Activated CD8-positive, alpha-beta memory T cell treated with anti-CD3 and anti-CD28 coated beads, Interleukin-2, amount 50 U/mL, for 48 hours (primary cell): ENCODE data around the gene EN2.

Experiments
- DNase-seq: peaks from one replicate; pipeline ENCODE4 v3.0.0-alpha.2; 2020

Gene EN2

GRCh38 chr7:155458111-155458877 lies at the start of gene EN2:
EN2 (plus strand) TSS chr7:155458129; CDS start chr7:155458378, 249 bp downstream.
- DNase-seq, result no peak

GRCh38 chr7:155408651-155409586 lies 49.0 kb upstream of the EN2 start:
- no peak for DNase-seq

GRCh38 chr7:155409980-155410379 lies 47.9 kb upstream of the EN2 start:
- DNase-seq, result no peak

- no peak for DNase-seq
These were observed 47.5 kb upstream of the EN2 start for GRCh38 chr7:155410431-155410830.

GRCh38 chr7:155411718-155412415 lies 46.1 kb upstream of the EN2 start:
- DNase-seq, result no peak

- peak; percentile 80 for DNase-seq
These were observed 45.3 kb upstream of the EN2 start for GRCh38 chr7:155412416-155413253.

- DNase-seq, result no peak
These were observed 43.1 kb upstream of the EN2 start for GRCh38 chr7:155414547-155415492.

- DNase-seq, result no peak
These were observed 41.1 kb upstream of the EN2 start for GRCh38 chr7:155416646-155417380.

GRCh38 chr7:155418304-155418703 lies 39.6 kb upstream of the EN2 start:
- DNase-seq, result no peak

GRCh38 chr7:155418941-155419755 lies 38.8 kb upstream of the EN2 start:
- no peak for DNase-seq

GRCh38 chr7:155420116-155420515 lies 37.8 kb upstream of the EN2 start:
- DNase-seq, result no peak

- no peak for DNase-seq
These were observed 35.8 kb upstream of the EN2 start for GRCh38 chr7:155422151-155422550.

- DNase-seq, result no peak
These were observed 35.2 kb upstream of the EN2 start for GRCh38 chr7:155422599-155423336.

GRCh38 chr7:155423337-155424285 lies 34.3 kb upstream of the EN2 start:
- no peak for DNase-seq

GRCh38 chr7:155424301-155425010 lies 33.5 kb upstream of the EN2 start:
- no peak for DNase-seq

GRCh38 chr7:155425011-155425340 lies 33.0 kb upstream of the EN2 start:
- no peak for DNase-seq

- DNase-seq, result no peak
These were observed 32.0 kb upstream of the EN2 start for GRCh38 chr7:155425887-155426286.
